Heart right ventricle (tissue), 16 donors: ENCODE measurements around the gene PPM1A. TPM values are rescaled to one million over a fixed set of nuclear protein-coding genes. Genes with fewer than 3 reads are reported as not detected.
"Not testable (repeated sequence)": the region's sequence is repeated elsewhere in the genome, so short reads cannot be mapped to it uniquely, and the experiment has no call there.

Experiments used
- ATAC-seq, 8 donors: fragments of 200-7000 bp; cut with Tn5 transposase; one replicate each; pipeline ENCODE4 v1.9.1; 2020; ENCODE audit warnings: mild to moderate bottlenecking in 8 of 8, moderate library complexity in 8 of 8, moderate number of reproducible peaks in 1 of 8
- DNase-seq, 2 donors: peaks; one replicate each; pipeline ENCODE4 v3.0.0-alpha.2; 2020
- H3K27ac ChIP-seq, 10 donors: fragments of 200-600 bp; sonication (generic) in 2 of 10; one replicate each; pipeline versions ENCODE4 v1.5.0 to v1.8.0; 2020 to 2022; ENCODE audit warnings: mild to moderate bottlenecking in 3 of 10
- H3K27me3 ChIP-seq, 7 donors: fragments of 200-600 bp; one replicate each; pipeline ENCODE4 v1.8.0; 2021 to 2022; ENCODE audit warnings: mild to moderate bottlenecking in 2 of 7
- H3K36me3 ChIP-seq, 9 donors: fragments of 200-600 bp; sonication (generic) in 1 of 9; one replicate each; pipeline versions ENCODE4 v1.5.0 to v1.8.0; 2020 to 2022; ENCODE audit warnings: mild to moderate bottlenecking in 2 of 9
- H3K4me1 ChIP-seq, 9 donors: fragments of 200-600 bp; sonication (generic) in 1 of 9; one replicate each; pipeline versions ENCODE4 v1.5.0 to v1.8.0; 2020 to 2022; ENCODE audit warnings: mild to moderate bottlenecking in 4 of 9
- H3K4me3 ChIP-seq, 10 donors: fragments of 200-600 bp; sonication (generic) in 2 of 10; one replicate each; pipeline versions ENCODE4 v1.5.0 to v1.8.0; 2020 to 2022; ENCODE audit warnings: mild to moderate bottlenecking in 7 of 10, moderate library complexity in 2 of 10
- H3K9me3 ChIP-seq, 11 donors: fragments of 200-600 bp in 10 of 11; sonication (generic) in 2 of 11; one replicate each; pipeline versions ENCODE4 v1.5.0 to v1.8.0; 2013 to 2022; ENCODE audit warnings: mild to moderate bottlenecking in 2 of 11, control low read depth in 1 of 11, moderate library complexity in 1 of 11
- WGBS, 2 donors: extraction: QIAGEN DNeasy Blood & Tissue Kit; methylation state at CpG; one replicate each; pipeline ENCODE4 v1.1.7; 2013; ENCODE audit warnings: inconsistent platforms in 1 of 2; 5-methylcytosine and 5-hydroxymethylcytosine counted together
- intact Hi-C, 10 donors: fragments of 100-400 bp; cut with DNase I; formaldehyde crosslinking; loops; one replicate each; pipeline versions ENCODE4 v1.11.1 to v1.14.2; 2022
- polyA plus RNA-seq, 2 donors: library from polyadenylated mRNA; stranded (reverse); fragments of 200-250 nt; gene quantifications; one replicate each; pipeline ENCODE4 v1.2.3, GENCODE V29; 2013
- total RNA-seq, 10 donors: library from RNA; stranded (reverse); fragmentation: NEBNext Ultra II Directional in 3 of 10; extraction: Animal tissue kit (Norgen Biotek cat#: 25700) in 3 of 10; gene quantifications; one replicate each; pipeline versions ENCODE4 v1.2.1 to v1.2.4, GENCODE V29; 2021 to 2023
- TF ChIP-seq, protein P1 (sequence below), 9 donors: fragments of 200-600 bp; sonication (generic) in 2 of 9; IDR thresholded peaks; one replicate each; pipeline versions ENCODE4 v1.5.0 to v1.8.0; 2021 to 2022; ENCODE audit warnings: antibody characterized with exemption in 9 of 9, mild to moderate bottlenecking in 5 of 9, moderate library complexity in 1 of 9
- donor health status: Arrhythmogenic right ventricular cardiomyopathy.
- donor health status: ischemic (EF 13 %, LVEDD 7.1; RV severe dilation, severe dysfunction).
- donor health status: healthy with polysubstance abuse.
- donor health status: DM: no; HTN: yes; CAD: no.
- donor health status: DM: no; HTN: no; CAD: no.
- donor health status: ischemic (EF 25% LVEDD 6.9; RV normal size, moderate dysfunction).
- donor health status: ischemic (EF 25% LVEDD 5.7; RV mildly dilated, moderate dysfunction).
- donor health status: healthy.
- donor health status: DM: yes; HTN: yes; CAD: no.
- donor health status: Ischemic cardiomyopathy.
- donor health status: ischemic (EF 35%, LVEDD 5.7; RV mildly dilated, moderate dysfunction).
- donor health status: nonischemic (EF 11% LVEDD 7.7; RV severe dilation, severe dysfunction).
- donor health status: DM: yes; HTN: yes; CAD: no.
- donor health status: PGD.
- donor health status: ischemic (EF 29% LVEDD 5.4; RV normal size, mild dysfunction).
- donor health status: nonischemic (EF 23%, LVEDD 6.1; RV moderate dilation, normal function).

The PPM1A gene
- total and polyA plus RNA-seq, 12 donors = 27.0 to 122 (median 98.1) TPM

DNA sequence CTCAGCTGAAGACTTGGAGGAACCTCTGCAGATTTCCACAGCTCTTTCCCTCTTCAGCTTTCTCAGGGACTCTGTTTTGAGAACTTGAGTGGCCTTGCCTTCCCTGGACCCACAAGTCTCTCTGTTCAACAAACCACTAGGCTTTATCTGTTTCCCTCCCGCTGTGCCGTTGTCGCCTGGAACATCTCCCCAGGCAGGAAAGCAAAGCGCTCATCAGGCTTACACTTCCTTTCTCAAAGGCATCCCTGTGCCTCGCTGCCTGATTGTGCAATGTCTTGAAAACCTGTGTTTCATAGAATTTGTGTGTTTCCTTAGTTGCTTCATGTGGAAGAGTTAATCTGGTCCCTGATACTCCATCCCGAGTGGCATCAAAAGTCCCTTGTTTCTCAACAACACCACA, 64.1 kb downstream of the PPM1A start:
- no peaks in the 10 kb centered on the region for H3K4me1 ChIP-seq
- WGBS, 2 donors = 42 to 57% methylated on average over 6 of the region's 6 CpGs
- ATAC-seq = no peak
- no peak overlapping the region for H3K4me3 ChIP-seq
- H3K9me3 ChIP-seq = no peaks in the 10 kb centered on the region
- no peak overlapping the region for H3K27ac ChIP-seq
- DNase-seq = no peak
- TF ChIP-seq, protein P1, sequence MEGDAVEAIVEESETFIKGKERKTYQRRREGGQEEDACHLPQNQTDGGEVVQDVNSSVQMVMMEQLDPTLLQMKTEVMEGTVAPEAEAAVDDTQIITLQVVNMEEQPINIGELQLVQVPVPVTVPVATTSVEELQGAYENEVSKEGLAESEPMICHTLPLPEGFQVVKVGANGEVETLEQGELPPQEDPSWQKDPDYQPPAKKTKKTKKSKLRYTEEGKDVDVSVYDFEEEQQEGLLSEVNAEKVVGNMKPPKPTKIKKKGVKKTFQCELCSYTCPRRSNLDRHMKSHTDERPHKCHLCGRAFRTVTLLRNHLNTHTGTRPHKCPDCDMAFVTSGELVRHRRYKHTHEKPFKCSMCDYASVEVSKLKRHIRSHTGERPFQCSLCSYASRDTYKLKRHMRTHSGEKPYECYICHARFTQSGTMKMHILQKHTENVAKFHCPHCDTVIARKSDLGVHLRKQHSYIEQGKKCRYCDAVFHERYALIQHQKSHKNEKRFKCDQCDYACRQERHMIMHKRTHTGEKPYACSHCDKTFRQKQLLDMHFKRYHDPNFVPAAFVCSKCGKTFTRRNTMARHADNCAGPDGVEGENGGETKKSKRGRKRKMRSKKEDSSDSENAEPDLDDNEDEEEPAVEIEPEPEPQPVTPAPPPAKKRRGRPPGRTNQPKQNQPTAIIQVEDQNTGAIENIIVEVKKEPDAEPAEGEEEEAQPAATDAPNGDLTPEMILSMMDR (IDR thresholded peaks at IDR 0.05) = no peak
- H3K27me3 ChIP-seq = peaks cover 0 to 31% (median 9%) of the 10 kb centered on the region in 7 donors
- H3K36me3 ChIP-seq = no peaks in the 10 kb centered on the region
- intact Hi-C loops = no loop called here

DNA sequence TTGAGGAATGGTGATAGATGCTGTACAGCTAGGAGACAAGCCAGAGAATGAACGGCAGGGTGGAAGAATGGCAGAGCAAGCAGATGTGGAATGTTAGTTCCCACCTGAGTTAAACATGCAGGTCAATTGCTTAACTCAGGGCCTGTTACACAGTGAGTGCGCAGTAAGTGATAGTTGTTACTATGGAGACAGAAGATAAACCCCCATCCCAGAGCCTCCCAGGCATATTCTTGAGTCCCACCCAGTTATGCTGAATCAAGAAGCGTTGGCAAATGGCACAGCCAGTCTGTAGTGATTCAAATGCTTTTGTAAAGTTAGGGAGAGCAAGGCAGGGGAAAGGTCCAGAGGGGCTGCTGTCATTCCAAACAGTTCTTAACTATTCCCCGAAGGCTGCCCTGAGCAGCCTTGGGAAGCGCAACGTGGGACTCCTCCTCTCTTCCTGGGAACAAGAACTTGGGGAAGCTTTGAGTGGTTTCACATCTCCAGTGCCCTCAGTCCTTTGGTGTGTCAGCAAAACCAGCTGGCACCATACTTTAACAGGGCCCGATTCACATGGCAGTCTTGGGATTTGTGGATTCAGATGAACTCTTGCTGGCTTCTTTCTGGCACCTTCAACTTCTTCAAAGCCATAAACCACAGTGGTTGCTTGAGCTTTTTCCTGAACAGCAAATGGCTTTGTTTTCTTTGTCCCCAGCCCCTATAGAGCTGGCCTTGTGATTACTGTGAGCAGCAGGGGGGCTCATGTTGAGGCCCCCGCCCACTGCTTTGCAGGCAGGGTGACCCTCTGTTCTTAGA, 66.4 kb downstream of the PPM1A start:
- ATAC-seq = no peak

DNA sequence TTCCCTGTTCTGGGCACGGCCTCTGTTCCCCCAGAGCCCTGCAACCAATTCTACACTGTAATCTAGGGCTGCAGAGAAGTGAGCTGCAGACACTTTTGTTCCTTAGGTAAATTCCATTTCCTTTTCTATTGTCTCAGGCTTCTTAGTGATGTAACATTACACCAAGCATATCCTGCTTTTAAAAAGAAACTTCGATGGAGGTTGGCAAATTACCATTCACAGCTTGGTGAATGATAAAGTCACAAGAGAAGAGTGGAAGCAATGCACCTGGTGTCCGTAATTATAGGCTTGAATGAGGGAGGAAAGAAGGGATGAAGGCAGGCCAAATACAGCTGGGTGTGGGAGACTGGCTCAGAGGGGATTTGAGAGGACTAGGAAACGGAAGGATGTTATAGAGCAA, 68.6 kb downstream of the PPM1A start:
- ATAC-seq (no peak), DNase-seq (no peak)
- peaks cover 0 to 38% (median 9%) of the 10 kb centered on the region in 7 donors for H3K27me3 ChIP-seq
- intact Hi-C loops = no loop called here
- 52 to 60% methylated on average over 4 of the region's 4 CpGs for WGBS, 2 donors
- TF ChIP-seq, protein P1 (IDR thresholded peaks at IDR 0.05) = no peak
- H3K4me3 ChIP-seq = no peak overlapping the region
- no peaks in the 10 kb centered on the region for H3K36me3 ChIP-seq
- no peak overlapping the region for H3K27ac ChIP-seq
- H3K4me1 ChIP-seq = no peaks in the 10 kb centered on the region
- no peaks in the 10 kb centered on the region for H3K9me3 ChIP-seq

More for the DNA sequence above, 66.4 kb downstream of the PPM1A start:
- TF ChIP-seq, protein P1 (IDR thresholded peaks at IDR 0.05) = no peak
- intact Hi-C loops = no loop called here
- Histone ChIP-seq H3K27me3 (peaks cover 0 to 38% (median 9%) of the 10 kb centered on the region in 7 donors), H3K4me3 (no peak overlapping the region), H3K27ac (no peak overlapping the region), H3K9me3 (no peaks in the 10 kb centered on the region), H3K36me3 (no peaks in the 10 kb centered on the region), H3K4me1 (no peaks in the 10 kb centered on the region)
- DNase-seq = no peak
- 61 to 72% methylated on average over 8 of the region's 8 CpGs for WGBS, 2 donors

DNA sequence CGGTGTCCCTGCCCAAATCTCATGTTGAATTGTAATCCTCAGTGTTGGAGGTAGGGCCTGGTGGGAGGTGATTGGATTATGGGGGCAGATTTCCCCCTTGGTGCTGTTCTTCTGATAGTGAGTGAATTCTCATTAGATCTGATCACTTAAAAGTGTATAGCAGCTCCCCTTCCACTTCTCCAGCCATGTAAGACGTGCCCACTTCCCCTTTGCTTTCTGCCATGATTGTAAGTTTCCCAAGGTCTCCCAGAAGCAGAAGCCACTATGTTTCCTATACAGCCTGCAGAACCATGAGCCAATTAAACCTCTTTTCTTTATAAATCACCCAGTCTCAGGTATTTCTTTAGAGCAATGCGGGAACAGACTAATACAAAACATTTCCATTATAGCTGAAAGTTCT, 71.8 kb downstream of the PPM1A start:
- peaks cover 0 to 18% (median 0%) of the 10 kb centered on the region in 7 donors for H3K27me3 ChIP-seq
- 83 to 96% methylated on average over 3 of the region's 3 CpGs for WGBS, 2 donors
- not testable (repeated sequence) for ATAC-seq, H3K36me3 ChIP-seq, H3K4me1 ChIP-seq, H3K9me3 ChIP-seq, DNase-seq, H3K4me3 ChIP-seq, H3K27ac ChIP-seq
- intact Hi-C loops = loop anchor here in 4 of 10 donors (10.0 kb wide), 2 partner anchors 106 to 126 kb away; no protein-coding TSS in a partner anchor
